Panc1 (cell line): ENCODE results near the gene LDLRAD4. TPM values are rescaled to one million over a fixed set of nuclear protein-coding genes. Genes with fewer than 3 reads are reported as not detected.

Experiments used
- ATAC-seq: fragments of 200-7000 bp; cut with Tn5 transposase; 2 replicates; pipeline ENCODE4 v1.9.1; 2020; ENCODE audit warnings: mild to moderate bottlenecking, moderate library complexity
- BruUV-seq: library from RNA; stranded (reverse); fragments of 400-500 nt; replicated peaks from 2 replicates; lab custom pipeline; 2021; lab: Mats Ljungman, UMichigan
- CTCF ChIA-PET: fragments of 300-600 bp; sonication (Branson Sonifier 250); formaldehyde crosslinking; loops from one replicate; lab custom pipeline; 2022; ENCODE audit warnings: antibody characterized with exemption; lab: Charles Lee
- POLR2A ChIA-PET: fragments of 300-600 bp; sonication (Branson Sonifier 250); formaldehyde crosslinking; loops from one replicate; lab custom pipeline; 2022; ENCODE audit warnings: antibody characterized with exemption; lab: Charles Lee
- DNase-seq: peaks from one replicate; pipeline ENCODE4 v3.0.0-alpha.2; 2010; ENCODE audit warnings: low read depth, low spot score
- H3K27ac ChIP-seq: 2 replicates; pipeline ENCODE4 v1.5.1; 2011; ENCODE audit warnings: mild to moderate bottlenecking, low read length, inconsistent platforms
- H3K27me3 ChIP-seq: fragments of 200-500 bp; sonication (Bioruptor generic); 2 replicates; pipeline ENCODE4 v1.6.0; 2014; ENCODE audit warnings: low read length, inconsistent platforms; ENCODE audit not compliant: control insufficient read depth, insufficient read depth
- H3K36me3 ChIP-seq: fragments of 200-500 bp; sonication (Bioruptor generic); 2 replicates; pipeline ENCODE4 v1.5.1; 2014; ENCODE audit warnings: inconsistent platforms, mild to moderate bottlenecking, low read length, moderate library complexity; ENCODE audit not compliant: control insufficient read depth, insufficient read depth
- H3K4me1 ChIP-seq: 2 replicates; pipeline ENCODE4 v1.5.1; 2011; ENCODE audit warnings: inconsistent platforms, mild to moderate bottlenecking, low read length, moderate library complexity; ENCODE audit not compliant: control insufficient read depth, insufficient read depth
- H3K4me3 ChIP-seq, 2 experiments: 2 replicates each; pipeline ENCODE4 v1.5.1; 2011 to 2012; ENCODE audit warnings: low read depth in 2 of 2, low read length in 2 of 2, mild to moderate bottlenecking in 2 of 2, inconsistent platforms in 1 of 2, moderate library complexity in 1 of 2
- H3K9me3 ChIP-seq: fragments of 200-500 bp; sonication (Bioruptor generic); 2 replicates; pipeline ENCODE4 v1.5.1; 2014; ENCODE audit warnings: low read depth, mild to moderate bottlenecking, inconsistent platforms, low read length, moderate library complexity; ENCODE audit not compliant: control insufficient read depth, insufficient read depth
- POLR2AphosphoS5 ChIP-seq: IDR thresholded peaks from 2 replicates; pipeline ENCODE4 v1.6.1; 2012; ENCODE audit warnings: mild to moderate bottlenecking, low read depth, low read length, moderate library complexity
- SIN3A ChIP-seq: IDR thresholded peaks from 2 replicates; pipeline ENCODE4 v1.6.1; 2012; ENCODE audit warnings: low read depth, mild to moderate bottlenecking, low read length, moderate library complexity, borderline replicate concordance; ENCODE audit not compliant: insufficient read depth
- TCF7L2 ChIP-seq: IDR thresholded peaks from 2 replicates; pipeline ENCODE4 v1.6.1; 2011; ENCODE audit warnings: mild to moderate bottlenecking, low read depth, low read length, inconsistent platforms
- in situ Hi-C: cut with HindIII; loops from 2 replicates; pipeline ENCODE4 v1.10.0; 2016; ENCODE audit warnings: low sequenced_read_pairs, low pct_unique_long_range_greater_than_20kb
- intact Hi-C: fragments of 100-400 bp; cut with micrococcal nuclease; formaldehyde crosslinking; loops from one replicate; pipeline ENCODE4 v1.10.0; 2022; ENCODE audit not compliant: unreplicated experiment
- total RNA-seq: library from RNA; stranded (reverse); gene quantifications from one replicate; pipeline ENCODE4 v1.2.1, GENCODE V29; 2021; ENCODE audit not compliant: unreplicated experiment
- TF ChIP-seq, protein P1 (sequence below), 2 experiments: IDR thresholded peaks; 2 replicates each; pipeline ENCODE4 v1.6.1; 2011 to 2012; ENCODE audit warnings: low read depth in 2 of 2, control low read depth in 1 of 2, low read length in 1 of 2, mild to moderate bottlenecking in 1 of 2, moderate library complexity in 1 of 2; ENCODE audit not compliant: insufficient read depth in 1 of 2
- TF ChIP-seq, protein P2 (sequence below): fragments of 450-650 bp; IDR thresholded peaks from 2 replicates; pipeline ENCODE4 v1.5.1; 2017; ENCODE audit warnings: mild to moderate bottlenecking

The LDLRAD4 gene
- total RNA-seq, 1 experiment from 2014 or later = 0.28 TPM

DNA sequence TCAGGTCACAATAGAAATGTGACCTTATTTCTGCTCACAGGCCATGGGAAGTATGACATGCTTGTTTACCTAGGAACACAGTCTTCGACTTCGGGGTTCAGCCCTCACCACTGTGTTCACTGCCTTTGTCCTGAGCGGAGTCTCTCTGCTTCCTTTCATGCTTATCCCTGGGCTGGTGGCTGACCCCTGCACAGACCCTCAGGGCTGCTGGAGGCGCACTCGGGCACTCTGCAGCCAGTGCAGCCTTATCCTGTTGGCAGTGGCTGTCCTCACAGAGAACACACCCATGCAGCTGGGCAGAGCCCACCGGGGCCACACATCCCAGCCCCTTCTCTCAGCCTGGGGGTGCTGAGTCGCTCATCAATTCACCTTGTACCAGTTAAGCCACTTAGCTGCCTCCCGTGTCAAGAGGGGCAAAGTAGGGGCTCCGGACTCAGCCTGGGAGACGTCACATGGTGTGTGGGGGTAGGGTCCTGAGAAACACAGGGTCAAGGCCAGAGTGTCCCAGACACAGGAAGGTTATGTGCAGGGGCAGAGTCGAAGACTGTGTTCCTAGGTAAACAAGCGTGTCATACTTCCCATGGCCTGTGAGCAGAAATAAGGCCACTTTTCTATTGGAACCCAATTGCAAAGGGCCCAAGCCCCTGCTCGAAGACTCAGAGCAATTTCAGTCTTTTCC is 400.3 kb downstream of the LDLRAD4 start:
- BruUV-seq = no TSS peak
- peaks cover 2% of the 10 kb centered on the region; the same call in 1 of the 2 replicates for H3K27me3 ChIP-seq

DNA sequence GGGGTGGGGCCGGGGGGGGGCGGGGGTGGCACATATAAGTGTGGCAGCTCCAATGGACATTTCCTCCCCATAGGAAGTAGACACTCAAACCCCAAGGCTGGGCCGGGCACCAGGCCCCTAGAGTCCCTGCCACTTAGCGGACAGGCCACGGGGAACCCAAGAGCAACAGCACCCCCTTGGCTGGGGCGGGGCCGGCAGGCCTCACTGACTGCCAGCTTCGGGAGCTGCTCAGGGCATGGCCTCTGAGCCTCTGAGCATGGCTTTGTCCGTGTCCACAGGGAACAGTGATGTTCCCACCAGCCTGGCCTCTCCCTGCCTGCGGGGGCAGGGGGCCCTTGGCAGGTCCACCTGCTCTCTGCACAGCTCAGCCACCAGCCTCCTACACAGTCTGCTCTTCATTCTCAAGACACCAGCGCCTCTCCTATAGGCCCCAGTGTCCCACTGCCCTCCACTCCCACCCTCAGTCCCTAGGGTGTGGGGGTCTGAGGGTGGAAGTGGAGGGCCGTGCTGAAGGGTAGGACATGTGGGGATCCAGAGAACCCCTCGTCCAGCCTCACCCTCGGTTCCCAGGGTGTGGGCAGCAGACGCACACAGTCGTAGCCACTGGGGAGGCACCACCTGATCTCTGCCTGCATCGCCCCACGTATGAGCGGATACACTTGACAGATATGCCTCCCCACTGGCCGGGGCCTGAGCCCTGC is 401.1 kb downstream of the LDLRAD4 start:
- Histone ChIP-seq H3K4me1 (no peaks in the 10 kb centered on the region), H3K27me3 (no peaks in the 10 kb centered on the region; the same call in 1 of the 2 replicates), H3K9me3 (no peaks in the 10 kb centered on the region), H3K27ac (no peak overlapping the region), H3K36me3 (no peaks in the 10 kb centered on the region), H3K4me3 (no peak overlapping the region)
- no peak for DNase-seq
- POLR2A ChIA-PET = no interaction called here
- ATAC-seq = no peak
- TF ChIP-seq, protein P1, sequence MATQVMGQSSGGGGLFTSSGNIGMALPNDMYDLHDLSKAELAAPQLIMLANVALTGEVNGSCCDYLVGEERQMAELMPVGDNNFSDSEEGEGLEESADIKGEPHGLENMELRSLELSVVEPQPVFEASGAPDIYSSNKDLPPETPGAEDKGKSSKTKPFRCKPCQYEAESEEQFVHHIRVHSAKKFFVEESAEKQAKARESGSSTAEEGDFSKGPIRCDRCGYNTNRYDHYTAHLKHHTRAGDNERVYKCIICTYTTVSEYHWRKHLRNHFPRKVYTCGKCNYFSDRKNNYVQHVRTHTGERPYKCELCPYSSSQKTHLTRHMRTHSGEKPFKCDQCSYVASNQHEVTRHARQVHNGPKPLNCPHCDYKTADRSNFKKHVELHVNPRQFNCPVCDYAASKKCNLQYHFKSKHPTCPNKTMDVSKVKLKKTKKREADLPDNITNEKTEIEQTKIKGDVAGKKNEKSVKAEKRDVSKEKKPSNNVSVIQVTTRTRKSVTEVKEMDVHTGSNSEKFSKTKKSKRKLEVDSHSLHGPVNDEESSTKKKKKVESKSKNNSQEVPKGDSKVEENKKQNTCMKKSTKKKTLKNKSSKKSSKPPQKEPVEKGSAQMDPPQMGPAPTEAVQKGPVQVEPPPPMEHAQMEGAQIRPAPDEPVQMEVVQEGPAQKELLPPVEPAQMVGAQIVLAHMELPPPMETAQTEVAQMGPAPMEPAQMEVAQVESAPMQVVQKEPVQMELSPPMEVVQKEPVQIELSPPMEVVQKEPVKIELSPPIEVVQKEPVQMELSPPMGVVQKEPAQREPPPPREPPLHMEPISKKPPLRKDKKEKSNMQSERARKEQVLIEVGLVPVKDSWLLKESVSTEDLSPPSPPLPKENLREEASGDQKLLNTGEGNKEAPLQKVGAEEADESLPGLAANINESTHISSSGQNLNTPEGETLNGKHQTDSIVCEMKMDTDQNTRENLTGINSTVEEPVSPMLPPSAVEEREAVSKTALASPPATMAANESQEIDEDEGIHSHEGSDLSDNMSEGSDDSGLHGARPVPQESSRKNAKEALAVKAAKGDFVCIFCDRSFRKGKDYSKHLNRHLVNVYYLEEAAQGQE (IDR thresholded peaks at IDR 0.05; ENCODE audit: insufficient read depth in 1 of 2, low read depth in 2 of 2, low read length in 1 of 2) = no peak
- TF ChIP-seq, protein P2, sequence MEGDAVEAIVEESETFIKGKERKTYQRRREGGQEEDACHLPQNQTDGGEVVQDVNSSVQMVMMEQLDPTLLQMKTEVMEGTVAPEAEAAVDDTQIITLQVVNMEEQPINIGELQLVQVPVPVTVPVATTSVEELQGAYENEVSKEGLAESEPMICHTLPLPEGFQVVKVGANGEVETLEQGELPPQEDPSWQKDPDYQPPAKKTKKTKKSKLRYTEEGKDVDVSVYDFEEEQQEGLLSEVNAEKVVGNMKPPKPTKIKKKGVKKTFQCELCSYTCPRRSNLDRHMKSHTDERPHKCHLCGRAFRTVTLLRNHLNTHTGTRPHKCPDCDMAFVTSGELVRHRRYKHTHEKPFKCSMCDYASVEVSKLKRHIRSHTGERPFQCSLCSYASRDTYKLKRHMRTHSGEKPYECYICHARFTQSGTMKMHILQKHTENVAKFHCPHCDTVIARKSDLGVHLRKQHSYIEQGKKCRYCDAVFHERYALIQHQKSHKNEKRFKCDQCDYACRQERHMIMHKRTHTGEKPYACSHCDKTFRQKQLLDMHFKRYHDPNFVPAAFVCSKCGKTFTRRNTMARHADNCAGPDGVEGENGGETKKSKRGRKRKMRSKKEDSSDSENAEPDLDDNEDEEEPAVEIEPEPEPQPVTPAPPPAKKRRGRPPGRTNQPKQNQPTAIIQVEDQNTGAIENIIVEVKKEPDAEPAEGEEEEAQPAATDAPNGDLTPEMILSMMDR = no peak
- TF ChIP-seq SIN3A (no peak), TCF7L2 (no peak), POLR2AphosphoS5 (no peak)
- CTCF ChIA-PET = no interaction called here
- in situ Hi-C loops = no loop called here
- intact Hi-C loops = no loop called here
- no TSS peak for BruUV-seq

More for the DNA sequence above, 400.3 kb downstream of the LDLRAD4 start:
- ChIA-PET CTCF (interaction anchor here (0.6 kb wide), 1 partner anchor 201 kb away, joined by 6 read pairs; no protein-coding TSS in a partner anchor), POLR2A (no interaction called here)
- TF ChIP-seq SIN3A (no peak), POLR2AphosphoS5 (no peak), TCF7L2 (no peak)
- TF ChIP-seq, protein P2 = no peak
- TF ChIP-seq, protein P1 (IDR thresholded peaks at IDR 0.05; ENCODE audit: insufficient read depth in 1 of 2, low read depth in 2 of 2, low read length in 1 of 2) = no peak
- DNase-seq = no peak
- ATAC-seq = no peak
- in situ Hi-C loops = no loop called here
- Histone ChIP-seq H3K36me3 (no peaks in the 10 kb centered on the region), H3K4me3 (no peak overlapping the region), H3K27ac (no peak overlapping the region), H3K4me1 (no peaks in the 10 kb centered on the region), H3K9me3 (no peaks in the 10 kb centered on the region)
- intact Hi-C loops = no loop called here
